Erythroblast (primary cell): Measurements from ENCODE around the gene TSHZ2.

ENCODE experiments used
- GATA1 ChIP-seq: IDR thresholded peaks from 2 replicates; pipeline ENCODE4 v1.6.1; 2011; ENCODE audit warnings: low read depth, mild to moderate bottlenecking, control low read depth, low read length, moderate library complexity
- POLR2A ChIP-seq: IDR thresholded peaks from 2 replicates; pipeline ENCODE4 v1.6.1; 2011; ENCODE audit warnings: mild to moderate bottlenecking, low read length

GRCh38 chr20:53161473-53161872 is 189.3 kb downstream of the TSHZ2 start:
- TF ChIP-seq POLR2A (no peak), GATA1 (no peak)
